ENCODE measurements around the gene RARA.
A peak's percentile ranks its signal among the peaks of the same experiment; 100 is the strongest.

RARA gene

DNA sequence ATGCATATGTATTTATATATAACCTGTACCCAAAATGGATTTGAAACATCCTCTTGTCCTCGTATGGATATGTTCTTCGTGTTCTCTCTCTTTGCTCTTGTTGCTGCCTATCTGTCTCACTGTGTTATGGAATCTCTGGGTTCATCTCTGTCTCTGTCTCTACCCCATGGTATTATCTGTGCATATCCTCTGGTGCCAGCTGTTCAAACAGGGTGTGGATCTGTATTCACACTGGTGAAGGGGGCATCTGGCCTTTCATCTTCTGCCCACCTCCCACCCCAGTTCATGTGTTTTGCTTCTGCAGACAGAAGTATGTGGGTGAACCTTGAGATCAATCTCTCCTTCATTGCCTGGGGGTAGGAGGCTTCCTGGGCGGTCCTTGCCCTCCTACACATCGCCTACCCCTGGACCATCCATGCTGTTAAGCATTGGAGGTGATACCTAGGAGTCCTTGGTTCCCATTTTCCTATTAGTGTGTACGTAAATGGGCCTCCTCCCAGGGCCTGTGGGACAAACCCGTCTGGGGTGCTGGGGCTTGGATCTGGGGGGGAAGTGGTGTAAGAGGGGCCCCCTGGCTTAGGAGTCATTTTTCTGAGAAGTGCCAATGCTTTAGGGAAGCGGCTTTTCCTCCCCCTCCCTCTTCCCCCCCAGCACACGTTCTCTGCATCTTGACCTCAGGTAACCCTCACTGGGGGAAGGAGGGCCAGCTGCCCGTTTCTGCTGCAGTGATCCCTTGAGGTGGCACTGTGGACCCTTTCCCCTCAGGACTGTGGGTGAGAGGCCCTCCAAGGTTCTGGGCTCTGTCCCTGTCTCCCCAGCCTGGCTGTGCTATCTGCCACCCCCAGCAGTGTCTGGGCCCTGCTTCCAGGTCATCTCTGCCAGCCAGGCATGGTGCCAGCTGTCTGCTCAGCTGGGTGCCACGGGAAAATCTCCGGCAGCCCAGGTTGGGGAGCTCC, 21.1 kb downstream of the RARA start:
- DNase-seq, result no peak

DNA sequence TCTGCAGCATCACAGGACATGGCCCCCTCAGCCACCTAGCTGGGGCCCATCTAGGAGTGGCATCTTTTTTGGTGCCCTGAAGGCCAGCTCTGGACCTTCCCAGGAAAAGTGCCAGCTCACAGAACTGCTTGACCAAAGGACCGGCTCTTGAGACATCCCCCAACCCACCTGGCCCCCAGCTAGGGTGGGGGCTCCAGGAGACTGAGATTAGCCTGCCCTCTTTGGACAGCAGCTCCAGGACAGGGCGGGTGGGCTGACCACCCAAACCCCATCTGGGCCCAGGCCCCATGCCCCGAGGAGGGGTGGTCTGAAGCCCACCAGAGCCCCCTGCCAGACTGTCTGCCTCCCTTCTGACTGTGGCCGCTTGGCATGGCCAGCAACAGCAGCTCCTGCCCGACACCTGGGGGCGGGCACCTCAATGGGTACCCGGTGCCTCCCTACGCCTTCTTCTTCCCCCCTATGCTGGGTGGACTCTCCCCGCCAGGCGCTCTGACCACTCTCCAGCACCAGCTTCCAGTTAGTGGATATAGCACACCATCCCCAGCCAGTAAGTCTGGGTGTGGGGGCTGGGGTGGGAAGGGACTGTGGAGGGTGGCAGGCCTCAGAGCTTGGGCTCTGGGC, 22.0 kb downstream of the RARA start:
- DNase-seq, result no peak

DNA sequence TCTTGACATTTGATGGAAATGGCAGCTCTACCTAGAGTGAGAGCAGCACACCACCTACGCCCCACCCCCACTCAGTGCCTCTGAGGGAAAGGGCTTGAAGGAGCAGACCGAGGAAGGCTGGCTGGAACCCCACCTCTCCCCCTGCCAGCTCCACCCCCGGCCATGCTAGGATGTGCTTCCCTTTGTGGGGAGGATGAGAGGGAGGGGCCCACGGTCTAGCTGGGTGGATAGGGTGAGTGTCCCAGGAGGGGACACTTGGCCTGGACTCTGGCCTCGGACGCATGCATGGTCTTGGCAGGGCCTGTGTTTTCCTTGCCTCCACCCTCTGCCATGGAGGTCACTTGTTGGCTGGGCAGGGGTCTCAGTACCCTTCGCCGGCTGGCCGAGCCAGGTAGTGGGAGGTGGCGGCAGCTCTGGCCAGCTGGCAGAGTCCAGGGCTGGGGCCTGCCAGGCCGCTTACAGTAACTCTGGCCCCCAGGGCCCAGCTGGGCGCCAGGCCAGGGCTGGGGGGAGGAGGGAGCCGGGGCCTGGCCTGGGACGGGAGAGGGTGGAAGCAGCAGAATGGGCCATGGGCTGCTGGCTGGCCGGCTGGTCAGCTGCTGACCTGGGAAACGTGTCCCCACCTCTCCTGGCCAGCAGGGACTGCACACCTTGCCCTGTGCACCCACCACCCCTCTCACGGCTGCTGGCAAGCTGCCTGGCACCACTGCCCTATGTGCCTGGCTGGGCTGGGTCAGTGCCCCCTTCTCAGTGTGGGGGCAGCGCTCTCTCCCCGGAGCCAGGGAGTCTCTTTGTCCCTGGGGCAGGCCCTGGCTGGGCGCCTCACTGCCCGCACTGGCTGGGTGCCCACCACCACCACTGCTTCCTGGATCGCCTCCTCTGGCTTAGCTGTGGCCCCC, 23.0 kb downstream of the RARA start:
- peak; percentile 91 for DNase-seq

DNA sequence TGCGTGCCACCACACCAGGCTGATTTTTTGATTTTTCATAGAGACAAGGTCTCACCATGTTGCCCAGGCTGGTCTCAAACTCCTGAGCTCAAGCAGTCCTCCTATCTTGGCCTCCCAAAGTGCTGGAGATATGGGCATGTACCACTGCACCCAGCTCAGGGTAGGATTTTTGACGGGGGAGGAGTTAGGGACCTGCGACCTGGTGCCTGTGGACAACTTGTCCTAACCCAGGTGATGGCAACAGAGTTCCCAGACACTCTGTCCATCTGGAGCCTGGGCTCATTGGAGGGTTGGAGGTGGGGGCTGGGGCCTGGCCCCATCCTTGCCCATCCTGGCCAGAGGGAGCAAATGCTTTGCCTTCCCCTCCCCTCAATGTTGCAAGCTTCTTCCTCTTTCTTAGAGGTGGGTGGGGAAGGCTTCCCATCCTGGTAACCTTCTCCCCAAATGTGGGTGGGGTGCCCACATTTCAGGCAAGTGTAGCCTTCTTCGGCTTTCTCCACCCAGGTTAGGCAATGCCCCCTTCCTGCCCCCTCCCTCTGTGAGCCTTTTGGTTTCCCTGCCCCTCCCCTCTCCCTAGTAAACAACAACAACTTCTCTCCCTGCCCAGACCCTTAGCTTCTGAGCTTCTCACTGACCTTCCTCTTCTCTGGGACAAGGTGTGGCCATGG, 24.9 kb downstream of the RARA start:
- DNase-seq, result no peak

DNA sequence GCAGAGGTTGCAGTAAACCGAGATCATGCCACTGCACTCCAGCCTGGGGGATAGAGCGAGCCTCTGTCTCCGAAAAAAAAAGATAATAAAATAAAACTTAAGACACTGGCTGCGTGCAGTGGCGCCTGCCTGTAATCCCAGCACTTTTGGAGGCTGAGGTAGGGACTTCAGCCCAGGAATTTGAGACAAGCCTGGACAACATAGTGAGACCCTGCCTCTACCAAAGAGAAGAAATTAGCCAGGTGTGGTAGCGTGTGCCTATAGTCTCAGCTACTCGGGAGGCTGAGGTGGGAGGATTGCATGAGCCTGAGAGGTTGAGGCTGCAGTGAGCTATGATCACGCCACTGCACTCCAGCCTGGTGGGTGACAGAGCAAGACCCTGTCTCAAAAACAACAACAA, 26.6 kb downstream of the RARA start:
- DNase-seq, result no peak

DNA sequence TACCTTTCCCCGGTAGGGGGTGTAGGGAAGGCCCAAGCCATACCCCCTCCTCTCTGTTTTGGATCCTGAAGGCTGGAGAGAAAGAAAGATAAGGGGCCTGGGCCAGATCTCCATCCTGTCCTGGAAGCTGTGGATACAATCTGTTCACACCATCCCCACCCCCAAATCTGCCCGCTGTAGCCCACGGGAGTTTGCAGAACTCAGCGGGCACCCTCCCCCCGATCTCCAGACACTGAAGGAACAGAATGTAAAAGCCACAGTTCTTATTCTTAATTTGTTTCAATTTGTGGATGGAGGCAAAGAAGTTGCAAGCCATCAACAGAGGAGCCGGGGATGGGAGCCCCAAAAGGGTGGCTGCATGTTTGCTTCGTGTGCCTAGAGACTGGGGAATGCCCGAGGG, 28.4 kb downstream of the RARA start:
- DNase-seq, result no peak

DNA sequence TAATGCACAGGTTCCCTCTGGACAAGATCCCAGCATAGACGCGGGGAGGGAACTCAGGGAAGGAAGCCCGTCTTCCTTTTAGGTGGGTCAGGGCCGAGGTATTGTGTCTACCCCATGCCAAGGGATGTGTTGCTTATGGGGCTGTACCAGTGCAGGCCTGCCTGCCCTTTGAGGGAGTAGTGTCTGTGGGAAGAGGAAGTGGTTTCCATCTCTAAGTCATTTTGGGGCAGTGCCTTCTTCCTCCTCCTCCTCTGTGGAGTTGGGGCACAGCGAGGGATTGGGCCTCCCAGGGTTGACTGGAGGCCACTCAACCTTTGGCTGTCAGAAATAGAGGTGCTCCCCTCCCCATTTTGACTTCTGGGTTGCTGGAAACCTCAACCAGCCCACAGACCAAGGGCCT, 29.1 kb downstream of the RARA start:
- DNase-seq, result no peak

DNA sequence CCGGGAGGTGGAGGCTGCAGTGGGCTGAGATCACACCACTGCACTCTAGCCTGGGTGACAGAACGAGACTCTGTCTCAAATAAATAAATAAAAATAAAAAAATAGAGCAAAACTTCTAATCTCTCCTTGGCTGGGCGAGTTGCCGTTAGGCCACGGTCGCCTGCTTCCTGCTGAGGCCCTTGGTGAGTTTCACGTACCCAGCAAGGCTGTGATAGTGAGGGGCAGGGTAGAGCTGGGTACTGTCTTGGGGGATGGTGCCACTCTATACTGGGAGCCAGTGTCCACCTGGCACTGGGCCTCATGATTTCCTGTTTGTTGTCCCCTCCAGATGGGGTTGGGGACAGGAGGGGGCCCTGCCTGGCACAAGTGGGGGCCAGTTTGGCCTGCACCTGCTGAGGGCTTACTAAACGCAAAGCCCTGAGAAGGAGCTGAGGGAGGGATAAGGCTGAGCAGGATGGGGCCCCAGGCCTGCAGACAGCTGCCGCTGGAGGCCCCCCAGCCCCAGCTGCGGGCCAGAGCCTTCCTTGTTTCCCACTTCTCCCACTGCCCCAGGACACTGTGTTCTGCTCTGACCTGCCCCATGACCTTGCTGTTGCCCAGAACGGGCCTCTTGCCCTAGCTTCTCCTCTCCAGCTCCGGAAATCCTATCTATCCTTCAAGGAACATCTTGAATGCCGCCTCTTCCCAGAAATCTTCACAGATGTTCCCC, 30.1 kb downstream of the RARA start:
- no peak for DNase-seq

DNA sequence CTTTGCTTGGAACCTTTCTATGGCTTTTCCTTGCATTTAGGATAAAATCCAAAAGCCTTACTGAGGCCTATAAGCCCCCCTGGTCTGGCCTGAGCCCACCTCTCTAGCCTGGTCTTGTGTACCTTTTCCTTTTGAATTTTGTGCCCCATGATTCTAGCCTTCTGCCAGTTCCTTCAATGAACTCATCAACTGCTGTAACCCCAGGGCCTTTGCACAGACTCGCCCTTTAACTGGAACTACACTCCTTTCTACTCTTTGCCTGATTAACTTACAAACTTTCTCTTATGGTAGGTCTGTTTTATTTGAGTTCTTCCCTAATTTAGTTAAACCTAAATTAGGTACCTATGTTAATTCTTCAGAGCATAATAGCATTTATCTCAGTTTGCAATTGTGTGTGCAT, 31.3 kb downstream of the RARA start:
- no peak for DNase-seq

DNA sequence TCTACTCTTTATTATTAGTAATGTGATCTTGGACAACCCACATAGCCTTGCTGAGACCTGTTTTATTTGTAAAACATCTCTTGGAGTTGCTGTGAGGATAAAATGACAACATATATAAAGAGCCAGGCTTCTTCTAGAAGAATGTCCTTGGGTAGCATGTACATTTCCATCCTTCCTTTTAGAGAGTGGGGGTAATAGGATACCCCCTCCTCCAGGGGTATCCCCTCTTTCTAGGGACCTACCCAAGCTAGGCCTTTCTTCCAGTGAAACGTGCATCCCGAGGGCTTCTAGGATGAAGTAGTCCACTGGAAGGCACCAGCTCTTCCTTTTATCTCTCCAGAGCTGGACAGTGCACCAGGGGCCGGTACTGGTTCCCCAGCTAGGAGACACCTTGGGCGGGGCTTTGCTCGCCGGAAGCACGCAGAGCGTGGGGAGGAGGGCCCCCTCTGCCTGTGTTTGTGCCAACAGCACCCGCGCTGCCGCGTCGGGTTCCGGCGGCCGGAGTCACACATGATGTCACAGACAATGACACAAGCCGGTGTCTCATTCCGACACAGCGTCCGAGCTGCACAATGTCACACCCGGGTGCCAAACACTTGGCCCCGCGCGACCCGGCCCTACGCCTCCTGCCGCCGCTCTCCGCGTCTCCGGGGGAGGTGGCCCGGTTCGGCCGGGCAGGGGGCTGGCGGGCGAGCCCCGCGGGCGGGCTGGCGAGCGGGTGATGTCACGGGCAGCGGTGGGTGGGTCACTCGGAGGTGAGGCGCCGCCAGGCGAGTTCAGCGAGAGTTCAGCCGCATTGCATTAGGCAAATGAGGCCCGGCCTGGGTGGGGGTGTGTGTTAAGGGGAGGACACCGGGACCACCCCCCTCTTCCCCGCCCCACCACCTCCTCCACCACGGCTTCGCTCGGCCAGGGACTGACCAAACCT, 32.2 kb downstream of the RARA start:
- DNase-seq, result peak; percentile 86

DNA sequence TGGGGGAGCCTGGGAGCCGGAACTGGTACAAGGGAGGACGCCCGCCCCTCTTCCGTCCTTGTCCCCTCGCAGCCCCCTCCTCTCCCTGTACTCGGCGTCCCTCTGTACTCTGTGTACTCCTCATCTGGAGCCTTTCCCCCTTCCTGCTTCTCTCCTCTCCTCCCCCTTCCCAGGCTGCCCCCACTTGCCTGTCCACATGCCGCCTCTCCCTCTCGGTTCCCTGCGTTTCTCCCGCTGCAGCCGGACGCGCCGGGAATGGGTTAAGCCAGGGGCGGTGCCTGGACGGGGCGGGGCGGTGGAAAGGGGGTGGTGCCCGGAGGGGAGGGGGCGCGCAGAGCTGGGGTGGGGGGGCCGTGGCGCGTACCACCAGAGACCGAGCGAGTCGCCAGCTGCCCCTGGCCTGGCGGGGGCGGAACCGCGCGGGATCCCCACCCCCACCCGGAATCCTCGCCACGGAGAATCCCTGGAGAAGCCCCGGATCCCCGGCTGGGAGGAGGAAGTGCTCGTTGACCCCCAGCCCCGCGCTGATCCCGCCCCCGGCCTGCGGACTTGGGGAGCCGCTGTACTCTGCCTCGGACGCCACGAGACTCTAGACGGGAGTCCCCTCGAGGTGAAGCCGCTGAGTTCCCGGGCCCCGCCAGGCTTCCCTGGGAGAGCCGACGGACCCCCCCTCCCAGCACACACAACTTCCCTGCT, 33.0 kb downstream of the RARA start:
- peak; percentile 92 for DNase-seq

DNA sequence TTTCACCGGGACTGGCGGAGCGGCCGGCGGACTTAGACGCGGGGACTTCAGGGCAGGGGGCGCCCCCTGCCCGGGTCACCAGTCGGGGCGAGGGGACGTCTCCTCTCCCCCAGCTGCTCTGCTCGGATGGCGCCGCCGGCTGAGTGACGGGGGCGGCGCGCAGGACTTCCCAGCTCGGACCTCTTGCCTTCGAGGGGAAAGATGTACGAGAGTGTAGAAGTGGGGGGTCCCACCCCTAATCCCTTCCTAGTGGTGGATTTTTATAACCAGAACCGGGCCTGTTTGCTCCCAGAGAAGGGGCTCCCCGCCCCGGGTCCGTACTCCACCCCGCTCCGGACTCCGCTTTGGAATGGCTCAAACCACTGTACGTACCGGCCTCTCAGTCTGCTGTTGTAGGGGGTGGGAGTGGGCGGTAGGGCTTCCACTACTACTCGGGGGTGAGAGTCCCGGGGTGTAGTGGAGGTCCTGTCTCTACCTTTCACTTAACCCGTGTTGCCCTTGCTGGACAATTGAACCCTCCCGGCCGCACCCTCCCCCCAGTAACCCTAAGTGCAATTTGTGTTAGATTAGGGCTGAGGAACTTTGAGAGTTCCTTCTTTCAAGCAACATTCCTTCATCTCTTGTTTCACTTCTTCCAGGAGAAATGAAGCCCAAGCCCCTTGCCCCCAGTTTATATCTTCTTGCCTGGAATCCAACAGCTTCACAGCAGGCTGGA, 33.7 kb downstream of the RARA start:
- no peak for DNase-seq

DNA sequence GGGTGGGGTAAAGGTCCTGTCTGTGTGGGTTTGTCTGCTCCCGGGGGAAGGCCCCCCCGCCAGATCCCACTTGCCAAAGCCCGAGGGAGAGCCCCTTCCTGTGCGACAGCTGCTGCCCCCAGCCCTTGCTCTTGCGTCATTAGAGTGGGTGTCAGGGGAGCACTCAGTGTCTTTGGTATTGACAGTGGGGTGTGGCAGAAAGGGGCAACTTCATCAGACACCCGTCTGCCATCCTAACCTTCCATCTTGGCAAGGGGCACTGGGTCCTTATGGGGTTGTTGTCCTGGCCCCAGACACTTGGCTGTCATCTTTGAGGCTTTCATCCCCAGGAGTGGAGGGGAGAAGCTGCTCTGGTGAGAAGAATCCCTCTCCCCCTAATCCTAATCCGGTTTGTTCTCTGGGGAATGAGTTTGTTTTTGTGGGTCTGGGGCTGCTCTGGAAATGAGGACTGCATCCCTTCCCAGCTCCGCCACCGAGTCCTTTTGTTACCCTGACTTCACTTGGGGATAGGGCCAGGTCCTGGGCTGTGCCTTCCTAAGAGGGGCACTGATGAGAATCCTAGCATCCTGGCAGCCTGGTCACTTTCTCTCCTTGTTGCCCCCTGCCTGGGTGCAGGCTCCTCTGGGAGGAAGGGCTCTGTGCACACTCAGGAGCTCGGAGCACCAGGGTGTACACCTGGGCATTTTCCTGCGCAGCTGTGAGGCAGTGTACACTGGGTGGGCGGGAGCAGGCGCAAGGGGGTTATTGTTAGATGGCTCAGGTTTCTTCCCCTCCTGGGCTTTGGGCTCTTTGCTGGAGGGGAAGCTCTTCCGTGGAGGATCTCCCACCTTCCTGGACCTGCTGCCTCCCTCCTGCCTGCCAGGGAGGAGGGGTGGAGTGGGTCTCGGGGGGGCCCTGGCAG, 34.5 kb downstream of the RARA start:
- DNase-seq, result no peak

DNA sequence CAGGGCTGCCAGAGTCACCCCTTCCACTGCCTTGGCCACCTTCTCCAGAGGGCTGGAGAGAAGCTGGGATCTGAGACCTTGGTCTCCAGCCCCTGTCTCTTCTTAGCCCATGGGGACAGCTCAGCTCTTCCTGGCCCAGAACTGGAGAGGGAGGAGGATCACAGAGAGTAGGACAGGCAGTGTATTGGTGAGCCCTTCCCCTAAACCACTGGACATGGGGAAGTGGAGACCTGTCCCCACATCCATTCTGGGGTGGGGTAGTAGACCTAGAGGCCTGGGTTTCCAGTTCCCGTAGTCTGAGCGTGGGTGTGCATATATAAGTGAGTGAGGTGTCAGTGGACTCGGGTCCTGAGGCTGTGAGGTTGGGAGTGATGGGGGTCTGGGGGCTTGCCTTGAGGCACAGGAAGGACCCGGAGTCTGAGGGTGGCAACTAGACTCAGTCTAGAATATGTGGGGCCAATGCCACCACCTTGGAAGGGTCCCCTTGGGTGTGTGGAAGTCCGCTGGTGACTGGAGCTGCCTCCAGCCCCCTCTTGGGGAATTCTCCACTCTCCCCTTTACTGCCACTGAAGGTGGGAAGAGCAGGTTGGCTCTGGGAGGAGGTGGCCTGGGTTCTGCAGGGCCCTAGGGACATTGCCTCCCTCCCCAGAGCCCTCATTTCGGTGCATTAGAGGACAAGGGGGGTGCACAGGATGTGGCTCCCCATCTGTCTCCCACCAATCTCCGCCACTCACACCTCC, 35.6 kb downstream of the RARA start:
- DNase-seq, result peak; percentile 49

DNA sequence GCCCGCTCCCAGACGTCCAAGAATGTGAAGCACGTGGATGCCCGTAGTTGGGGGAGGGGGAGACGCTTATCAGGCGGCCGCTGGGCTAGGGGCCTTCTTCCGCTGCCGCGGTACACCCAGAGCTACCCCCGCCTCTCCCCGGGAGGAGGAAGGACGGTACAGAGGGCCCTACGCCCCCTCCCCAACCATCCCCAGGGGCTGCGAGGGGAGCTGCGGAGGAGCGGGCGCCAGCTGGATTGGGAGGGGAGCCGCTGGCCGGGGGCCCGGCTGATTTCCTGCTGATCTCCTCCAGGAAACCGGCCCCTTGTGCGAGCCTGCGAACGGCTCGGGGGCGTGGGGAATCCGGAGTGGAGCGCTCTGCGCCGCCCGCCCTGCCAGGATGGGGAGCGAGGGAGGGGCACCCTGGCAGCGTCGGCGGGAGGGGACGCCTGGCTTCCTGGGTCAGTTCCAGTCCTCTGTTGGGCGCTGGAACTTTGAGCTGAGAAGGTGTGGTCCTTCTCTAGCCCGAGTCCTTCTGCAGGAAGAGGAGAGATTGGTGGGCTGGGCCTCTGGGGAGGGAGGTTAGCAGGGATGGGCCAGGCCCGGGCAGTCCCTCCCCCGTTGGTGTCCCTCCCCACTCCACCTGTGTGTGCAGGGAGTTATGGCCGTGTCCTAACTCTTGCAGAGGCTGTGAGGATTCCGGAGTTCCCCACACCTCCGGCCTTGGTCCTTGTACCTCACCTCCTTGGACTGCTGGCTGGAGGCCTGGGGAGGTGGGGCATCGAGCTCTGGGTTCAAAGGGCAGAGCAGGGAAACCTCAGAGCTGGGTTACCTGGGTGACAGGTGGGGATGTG, 36.4 kb downstream of the RARA start:
- DNase-seq, result peak; percentile 87

DNA sequence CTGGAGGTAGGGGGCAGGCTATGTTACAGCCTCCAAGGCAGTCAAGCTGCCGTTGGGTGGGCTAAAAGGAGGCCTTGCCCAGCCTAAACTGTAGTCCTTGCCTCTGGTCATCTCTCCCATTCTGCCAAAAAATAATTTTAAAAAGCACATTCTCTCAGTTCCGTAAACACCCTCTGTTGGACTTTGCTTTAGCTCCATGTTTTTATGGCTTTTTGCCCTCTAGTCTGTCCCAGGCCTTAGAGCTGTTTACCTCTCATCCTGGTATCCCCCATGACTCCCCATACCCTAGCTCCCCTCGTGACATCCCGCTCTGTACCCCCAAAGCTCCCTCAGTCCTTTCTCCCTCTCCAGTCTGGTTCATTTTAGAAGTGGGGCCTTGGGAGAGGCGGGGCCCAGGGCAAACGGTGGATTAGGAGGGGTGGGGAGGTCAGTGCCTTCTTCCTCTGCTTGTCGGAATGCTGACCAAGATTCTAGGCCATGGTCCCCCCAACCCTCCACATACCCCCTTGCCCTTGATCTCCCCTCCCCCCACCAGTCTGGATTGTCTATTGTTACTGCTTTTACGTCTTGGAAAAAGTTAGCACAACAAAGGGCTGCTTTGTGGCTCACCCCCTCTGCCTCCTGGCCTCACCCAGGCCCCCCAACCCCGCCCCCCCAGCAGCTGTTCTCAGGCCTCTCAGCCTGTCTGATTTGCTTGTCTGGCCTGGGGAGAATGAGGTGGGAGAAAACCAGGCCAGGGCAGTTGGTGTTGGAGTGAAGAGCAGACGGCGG, 37.2 kb downstream of the RARA start:
- peak; percentile 77 for DNase-seq

Data from left hindlimb (tissue), 1 donor.